ENCODE measurements around the gene SCAMP1. TPM values are rescaled to one million over a fixed set of nuclear protein-coding genes. Genes with fewer than 3 reads are reported as not detected.
"Not testable (repeated sequence)": the region's sequence is repeated elsewhere in the genome, so short reads cannot be mapped to it uniquely, and the experiment has no call there.

The SCAMP1 gene
- polyA plus RNA-seq, 1 donor from 2014 or later: 180 TPM

GRCh38 chr5:78377718-78378105, 17.3 kb downstream of the SCAMP1 start:
- Histone ChIP-seq H3K36me3 (ENCODE audit: insufficient read depth, low read length) (peaks cover 4% of the 10 kb centered on the region), H2AFZ (ENCODE audit: low read depth, low read length) (no peak overlapping the region), H3K9me3 (ENCODE audit: low read length) (no peaks in the 10 kb centered on the region), H3K9ac (ENCODE audit: low read length) (no peak overlapping the region), H3K27me3 (ENCODE audit: insufficient read depth, low read depth, low read length) (no peaks in the 10 kb centered on the region), H3K9me2 (ENCODE audit: insufficient read depth, low read length) (no peaks in the 10 kb centered on the region), H4K20me1 (ENCODE audit: insufficient read depth) (no peaks in the 10 kb centered on the region), H3K4me2 (ENCODE audit: low read length) (no peak overlapping the region), H3K4me3 (ENCODE audit: low read length) (no peak overlapping the region), H3F3A (ENCODE audit: insufficient read depth, low read length, poor library complexity, severe bottlenecking) (peaks cover 4% of the 10 kb centered on the region), H3K79me2 (replicated peaks; ENCODE audit: insufficient read depth, low read length) (peaks cover 25% of the 10 kb centered on the region), H3K27ac (ENCODE audit: low read length) (no peak overlapping the region)
- no peak for TF ChIP-seq EZH2 (IDR thresholded peaks at IDR 0.05; ENCODE audit: borderline replicate concordance, insufficient read depth, low read length, poor library complexity, severe bottlenecking)
- no peak for TF ChIP-seq EP300 (conservative IDR thresholded peaks at IDR 0.05; ENCODE audit: poor library complexity, severe bottlenecking)
- no peak for TF ChIP-seq MXI1 (conservative IDR thresholded peaks at IDR 0.05; ENCODE audit: poor library complexity, severe bottlenecking)
- no peak for TF ChIP-seq REST (IDR thresholded peaks at IDR 0.05; ENCODE audit: borderline replicate concordance)
- TF ChIP-seq RAD21 (conservative IDR thresholded peaks at IDR 0.05): no peak
- no peak for TF ChIP-seq TAF1 (IDR thresholded peaks at IDR 0.05; ENCODE audit: low read depth)
- TF ChIP-seq POLR2AphosphoS5 (IDR thresholded peaks at IDR 0.05): no peak

GRCh38 chr5:78387468-78388153, 27.2 kb downstream of the SCAMP1 start:
- Histone ChIP-seq H3K27me3 (ENCODE audit: insufficient read depth, low read depth, low read length) (no peaks in the 10 kb centered on the region), H3F3A (ENCODE audit: insufficient read depth, low read length, poor library complexity, severe bottlenecking) (no peaks in the 10 kb centered on the region), H3K27ac (ENCODE audit: low read length) (no peak overlapping the region), H3K79me2 (replicated peaks; ENCODE audit: insufficient read depth, low read length) (peaks cover 8% of the 10 kb centered on the region), H4K20me1 (ENCODE audit: insufficient read depth) (no peaks in the 10 kb centered on the region), H2AFZ (ENCODE audit: low read depth, low read length) (no peak overlapping the region), H3K4me2 (ENCODE audit: low read length) (no peak overlapping the region), H3K9me3 (ENCODE audit: low read length) (no peaks in the 10 kb centered on the region), H3K9me2 (ENCODE audit: insufficient read depth, low read length) (no peaks in the 10 kb centered on the region), H3K36me3 (ENCODE audit: insufficient read depth, low read length) (peaks cover 6% of the 10 kb centered on the region), H3K4me3 (ENCODE audit: low read length) (no peak overlapping the region), H3K9ac (ENCODE audit: low read length) (no peak overlapping the region)
- TF ChIP-seq CTCF (IDR thresholded peaks at IDR 0.05; ENCODE audit: poor library complexity, severe bottlenecking): no peak
- TF ChIP-seq POLR2AphosphoS5 (IDR thresholded peaks at IDR 0.05): no peak
- no peak for TF ChIP-seq TAF1 (IDR thresholded peaks at IDR 0.05; ENCODE audit: low read depth)
- no peak for TF ChIP-seq RAD21 (conservative IDR thresholded peaks at IDR 0.05)
- no peak for TF ChIP-seq SMC3 (conservative IDR thresholded peaks at IDR 0.05; ENCODE audit: poor library complexity)
- no peak for TF ChIP-seq EZH2 (IDR thresholded peaks at IDR 0.05; ENCODE audit: borderline replicate concordance, insufficient read depth, low read length, poor library complexity, severe bottlenecking)
- no peak for TF ChIP-seq EP300 (conservative IDR thresholded peaks at IDR 0.05; ENCODE audit: poor library complexity, severe bottlenecking)
- no peak for TF ChIP-seq MXI1 (conservative IDR thresholded peaks at IDR 0.05; ENCODE audit: poor library complexity, severe bottlenecking)
- TF ChIP-seq REST (IDR thresholded peaks at IDR 0.05; ENCODE audit: borderline replicate concordance): no peak

GRCh38 chr5:78391357-78391756, 30.9 kb downstream of the SCAMP1 start:
- not testable (repeated sequence) for H3K4me3 ChIP-seq (ENCODE audit: low read length); H3K27ac ChIP-seq (ENCODE audit: low read length); H2AFZ ChIP-seq (ENCODE audit: low read depth, low read length); H3K4me2 ChIP-seq (ENCODE audit: low read length); H3K9me3 ChIP-seq (ENCODE audit: low read length); H3K79me2 ChIP-seq (replicated peaks; ENCODE audit: insufficient read depth, low read length); H4K20me1 ChIP-seq (ENCODE audit: insufficient read depth); H3F3A ChIP-seq (ENCODE audit: insufficient read depth, low read length, poor library complexity, severe bottlenecking); H3K9ac ChIP-seq (ENCODE audit: low read length); H3K9me2 ChIP-seq (ENCODE audit: insufficient read depth, low read length); H3K36me3 ChIP-seq (ENCODE audit: insufficient read depth, low read length); H3K27me3 ChIP-seq (ENCODE audit: insufficient read depth, low read depth, low read length)

Measured in neural cell (in vitro differentiated cells).